Measurements from ENCODE around the gene ASF1B.

- no peak for TF ChIP-seq CTCF (IDR thresholded peaks at IDR 0.05)
- TF ChIP-seq EP300 (IDR thresholded peaks at IDR 0.05) = no peak
- TF ChIP-seq POLR2A (IDR thresholded peaks at IDR 0.05) = no peak
- TF ChIP-seq POLR2AphosphoS5 (IDR thresholded peaks at IDR 0.05) = no peak
These were observed 20.8 kb upstream of the ASF1B start for GRCh38 chr19:14156971-14157717.
